GM21447 (cell line): ENCODE data around the gene TASP1.
A peak's percentile ranks its signal among the peaks of the same experiment; 100 is the strongest.
"Not testable (repeated sequence)": the region's sequence is repeated elsewhere in the genome, so short reads cannot be mapped to it uniquely, and the experiment has no call there.

Experiments
- ATAC-seq: cut with Tn5 transposase; IDR thresholded peaks from one replicate; pipeline ENCODE4 v1.9.1; 2021; ENCODE audit not compliant: unreplicated experiment

The TASP1 gene, protein sequence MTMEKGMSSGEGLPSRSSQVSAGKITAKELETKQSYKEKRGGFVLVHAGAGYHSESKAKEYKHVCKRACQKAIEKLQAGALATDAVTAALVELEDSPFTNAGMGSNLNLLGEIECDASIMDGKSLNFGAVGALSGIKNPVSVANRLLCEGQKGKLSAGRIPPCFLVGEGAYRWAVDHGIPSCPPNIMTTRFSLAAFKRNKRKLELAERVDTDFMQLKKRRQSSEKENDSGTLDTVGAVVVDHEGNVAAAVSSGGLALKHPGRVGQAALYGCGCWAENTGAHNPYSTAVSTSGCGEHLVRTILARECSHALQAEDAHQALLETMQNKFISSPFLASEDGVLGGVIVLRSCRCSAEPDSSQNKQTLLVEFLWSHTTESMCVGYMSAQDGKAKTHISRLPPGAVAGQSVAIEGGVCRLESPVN

GRCh38 chr20:13638496-13639149 lies at the start of gene TASP1:
TSS of gene TASP1 (minus strand) at chr20:13638932. CDS start at chr20:13630078, 8,854 bp downstream.
- ATAC-seq: peak; percentile 100

DNA sequence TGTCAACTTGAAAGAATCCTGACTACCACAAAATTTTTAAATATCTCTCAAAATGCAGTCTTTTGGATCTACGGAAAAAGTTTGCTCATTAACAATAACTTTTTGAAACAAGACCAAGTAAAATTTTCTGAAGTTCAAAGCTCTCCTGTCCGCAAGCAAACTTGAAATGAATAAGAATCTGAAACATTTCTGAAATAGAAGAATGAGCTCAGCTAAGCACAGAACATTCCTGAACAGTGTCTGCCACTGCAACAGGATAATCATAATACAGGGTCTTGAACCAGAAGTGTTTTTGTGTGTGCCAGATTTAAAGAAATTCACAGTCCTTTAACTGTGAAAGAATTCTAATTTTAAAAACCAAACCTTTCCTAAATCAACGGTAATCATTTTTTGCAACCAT lies 49.1 kb upstream of the TASP1 start:
- no peak for ATAC-seq

DNA sequence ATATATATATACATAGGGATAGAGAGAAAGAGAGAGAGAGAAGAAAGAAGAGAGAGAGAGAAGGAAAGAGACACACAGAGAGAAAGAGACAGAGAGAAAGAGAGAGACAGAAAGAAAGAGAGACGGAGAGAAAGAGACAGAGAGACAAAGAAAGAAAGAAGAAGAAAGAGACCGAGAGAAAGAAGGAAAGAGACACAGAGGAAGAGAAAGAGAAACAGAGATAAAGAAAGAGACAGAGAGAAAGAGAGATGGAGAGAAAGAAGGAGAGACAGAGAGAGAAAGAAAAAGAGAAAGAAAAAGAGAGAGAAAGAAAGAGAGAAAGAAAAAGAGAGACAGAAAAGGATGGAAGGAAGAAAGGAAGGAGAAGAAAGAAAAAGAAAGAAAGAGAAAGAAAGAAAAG lies 46.9 kb upstream of the TASP1 start:
- no peak for ATAC-seq

DNA sequence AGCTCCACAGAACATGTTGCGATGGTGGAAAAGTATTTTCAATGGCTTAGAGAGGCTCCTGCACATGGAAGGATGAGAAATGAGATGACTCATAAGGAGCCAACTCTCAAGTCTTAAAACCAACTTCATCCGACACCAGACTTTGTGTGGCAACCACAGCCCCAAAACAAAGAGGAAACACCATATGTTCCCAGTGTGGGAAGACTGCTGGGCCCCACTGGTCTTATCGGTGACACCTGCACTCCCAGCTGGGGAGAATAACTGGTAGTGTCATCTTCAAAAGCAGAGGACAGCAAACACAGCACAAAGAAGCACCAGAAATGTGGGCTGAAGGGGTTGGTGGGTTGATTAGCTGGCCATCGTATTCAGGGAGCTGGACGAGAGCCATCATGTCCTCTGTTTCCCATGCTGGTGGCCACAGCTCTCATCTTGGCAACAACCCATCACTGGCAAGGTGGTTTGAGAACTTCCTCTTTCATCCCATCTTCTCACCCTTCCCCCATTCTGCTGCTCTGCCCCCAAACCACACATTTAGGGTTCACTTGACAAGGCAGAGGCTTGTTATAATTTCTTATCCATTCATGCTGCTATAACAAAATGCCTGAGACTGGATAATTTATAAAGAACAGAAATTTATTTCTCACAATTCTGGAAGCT lies 46.0 kb upstream of the TASP1 start:
- ATAC-seq: peak; percentile 78

DNA sequence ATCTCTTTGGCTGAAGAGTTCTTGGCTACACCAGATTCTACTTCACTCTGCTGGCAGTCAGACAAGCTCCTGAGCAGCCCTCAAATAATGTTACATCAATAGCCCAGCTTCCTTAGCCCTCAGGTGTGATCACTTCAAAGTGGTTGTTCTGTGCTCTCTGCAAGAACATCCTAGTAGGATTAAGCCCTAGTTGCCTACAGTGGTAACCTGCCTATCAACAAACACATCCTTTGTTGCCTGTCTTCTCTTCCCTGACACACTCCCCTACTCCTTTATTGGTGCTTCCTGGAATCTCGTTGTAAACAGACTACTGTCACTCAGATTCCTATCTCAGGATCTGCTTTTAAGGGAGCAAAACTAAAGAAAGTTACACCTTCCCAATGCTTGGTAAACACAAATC lies 45.1 kb upstream of the TASP1 start:
- ATAC-seq: no peak

- ATAC-seq: peak; percentile 69
Measured at GRCh38 chr20:13681248-13682125, 42.8 kb upstream of the TASP1 start.

- no peak for ATAC-seq
Measured at GRCh38 chr20:13678944-13679343, 40.2 kb upstream of the TASP1 start.

GRCh38 chr20:13677241-13677640 lies 38.5 kb upstream of the TASP1 start:
- no peak for ATAC-seq

DNA sequence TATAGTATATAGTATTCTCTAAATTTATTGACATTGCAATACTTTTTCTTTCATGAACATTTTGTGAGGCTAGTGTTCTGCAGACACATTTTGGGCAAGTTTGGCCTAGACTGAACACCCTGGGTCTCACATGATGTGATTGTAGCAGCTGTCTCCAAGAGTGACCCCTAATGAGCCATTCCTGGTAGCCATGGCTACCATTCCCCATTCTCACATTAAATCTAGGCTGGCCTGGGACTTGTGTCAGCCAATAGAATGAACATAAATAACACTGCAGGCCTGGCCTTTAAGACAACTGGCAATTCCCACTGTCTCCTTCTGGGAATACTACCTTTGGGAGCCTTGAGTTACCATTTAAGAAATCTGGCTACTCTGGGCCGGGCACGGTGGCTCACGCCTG lies 38.0 kb upstream of the TASP1 start:
- no peak for ATAC-seq

- no peak for ATAC-seq
Measured at GRCh38 chr20:13672690-13673089, 34.0 kb upstream of the TASP1 start.

DNA sequence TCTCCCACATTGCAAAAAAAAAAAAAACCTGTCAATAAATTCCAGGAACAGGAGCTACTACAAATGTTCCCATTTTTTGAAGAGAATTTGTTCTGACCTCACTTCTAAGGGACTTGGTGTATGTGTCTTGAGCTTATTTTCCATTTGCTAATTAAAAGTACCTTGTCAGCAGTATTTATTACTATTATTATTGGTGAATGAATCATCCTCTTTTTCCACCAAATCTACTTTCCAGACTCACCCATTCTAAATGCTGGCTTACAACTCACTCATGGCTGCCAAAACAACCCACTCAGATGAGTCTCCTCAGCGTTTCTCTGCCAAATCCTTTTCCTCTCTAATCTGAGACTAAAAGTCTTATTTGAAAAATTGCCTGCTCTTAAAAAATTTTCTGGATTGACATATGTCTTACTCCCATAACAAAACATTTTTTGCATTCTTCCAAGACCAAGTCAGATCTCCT lies 33.2 kb upstream of the TASP1 start:
- ATAC-seq: no peak

GRCh38 chr20:13671512-13671911 lies 32.8 kb upstream of the TASP1 start:
- ATAC-seq: no peak

GRCh38 chr20:13670160-13670559 lies 31.4 kb upstream of the TASP1 start:
- ATAC-seq: no peak

GRCh38 chr20:13665709-13666395 lies 27.1 kb upstream of the TASP1 start:
- ATAC-seq: no peak

DNA sequence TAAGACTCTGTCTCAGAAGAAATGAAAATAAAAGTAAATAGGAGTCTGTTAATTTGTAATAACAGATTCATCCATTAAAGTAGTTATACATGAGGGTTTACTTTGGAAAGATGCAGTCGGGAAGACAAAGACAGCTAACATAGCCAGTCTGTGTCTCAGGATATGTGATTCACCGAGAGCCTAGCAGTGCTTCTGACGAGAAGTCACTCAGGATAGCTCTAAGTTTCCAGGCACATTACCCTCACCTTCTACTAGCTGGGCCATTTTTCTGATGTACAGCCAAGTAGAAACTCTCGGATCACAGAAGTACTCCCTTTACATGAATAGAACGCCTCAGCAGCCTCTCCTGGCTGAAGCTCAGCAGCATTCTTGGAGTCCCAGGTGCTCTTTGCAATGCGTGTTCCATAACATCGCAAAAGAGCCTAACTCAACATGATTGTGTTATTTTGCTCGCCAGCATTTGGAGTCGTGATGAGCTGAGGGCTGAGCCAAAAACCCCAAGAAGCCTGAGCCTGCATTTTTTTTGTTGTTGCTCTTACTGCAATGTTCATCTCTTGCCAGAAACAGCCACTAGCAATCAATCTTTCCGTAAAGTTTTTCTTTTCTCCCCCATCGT lies 22.4 kb upstream of the TASP1 start:
- no peak for ATAC-seq

GRCh38 chr20:13659288-13659687 lies 20.6 kb upstream of the TASP1 start:
- ATAC-seq: peak; percentile 95

DNA sequence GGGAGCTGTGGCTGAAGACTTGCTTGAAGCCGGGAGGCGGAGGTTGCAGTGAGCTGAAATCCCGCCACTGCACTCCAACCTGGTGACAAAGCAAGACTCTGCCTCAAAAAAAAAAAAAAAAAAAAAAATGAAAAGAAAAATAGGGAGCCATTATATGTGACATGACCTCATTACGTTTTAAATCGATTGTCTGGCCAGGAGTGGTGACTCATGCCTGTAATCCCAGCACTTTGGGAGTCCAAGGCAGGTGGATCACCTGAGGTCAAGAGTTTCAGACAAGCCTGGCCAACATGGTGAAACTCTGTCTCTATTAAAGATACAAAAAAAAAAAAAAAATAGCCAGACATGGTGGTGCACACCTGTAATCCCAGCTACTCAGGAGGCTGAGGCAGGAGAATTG lies 19.3 kb upstream of the TASP1 start:
- not testable (repeated sequence) for ATAC-seq

DNA sequence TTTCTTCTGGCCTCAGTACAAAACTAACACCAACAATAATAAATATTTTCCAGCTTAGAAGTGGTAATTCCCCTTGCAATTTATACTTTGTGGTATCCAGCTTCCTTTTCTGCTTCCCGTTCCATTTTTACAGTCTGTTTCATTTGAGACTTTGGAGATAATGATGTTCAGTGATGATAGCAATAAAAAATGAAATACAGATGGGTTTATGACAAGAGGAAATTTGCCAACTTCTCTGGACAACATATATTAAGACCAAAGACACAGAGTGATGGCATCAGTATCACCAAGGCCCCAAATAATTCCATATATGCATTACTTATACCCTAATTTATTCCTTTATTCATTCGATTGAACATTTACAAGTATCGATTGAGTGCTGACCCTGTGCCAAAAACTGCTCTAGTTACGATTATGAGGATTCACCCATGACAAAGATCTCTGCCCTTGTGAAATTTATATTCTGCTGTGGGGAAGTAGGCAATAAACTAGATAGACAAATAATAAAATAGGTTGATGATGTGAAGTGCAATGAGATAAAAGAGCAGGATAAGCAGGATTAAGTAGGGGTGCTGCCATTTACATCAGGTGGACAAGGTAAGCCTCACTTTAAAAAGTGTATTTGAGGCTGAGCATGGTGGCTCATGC lies 18.1 kb upstream of the TASP1 start:
- no peak for ATAC-seq

DNA sequence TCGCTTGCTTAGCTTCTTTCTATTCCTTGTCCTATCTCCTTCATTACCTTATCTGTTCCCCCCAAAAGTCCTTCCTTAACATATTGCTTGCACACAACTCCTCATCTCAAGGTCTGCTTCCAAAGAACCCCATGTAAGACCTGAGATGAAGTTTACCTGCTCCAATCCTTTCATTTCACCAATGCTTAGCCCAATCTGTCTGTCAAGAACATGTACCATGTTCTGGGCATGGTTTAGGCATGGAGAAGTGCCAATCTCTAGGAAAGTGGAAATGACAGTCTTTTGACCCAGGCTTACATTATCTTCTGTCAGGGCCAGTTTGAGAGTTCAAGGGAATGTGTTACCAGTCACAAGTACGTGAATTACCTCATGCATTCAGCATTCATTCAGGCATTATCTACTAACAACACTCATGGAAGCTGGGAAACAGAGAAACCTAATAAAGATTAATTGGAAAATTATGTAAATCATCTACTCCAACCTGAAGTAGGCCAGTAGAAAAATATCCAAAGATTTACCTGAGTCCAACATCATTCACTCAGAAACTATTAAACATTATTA lies 15.8 kb upstream of the TASP1 start:
- ATAC-seq: no peak
